KMS-11 (cell line): Measurements from ENCODE around the gene ADAMTS12.

ENCODE experiments used
- H2AFZ ChIP-seq: fragments of 200-600 bp; sonication (generic); 2 replicates; pipeline ENCODE4 v1.6.1; 2016; ENCODE audit warnings: antibody characterized with exemption, mixed run types, low read depth
- H3K27ac ChIP-seq: fragments of 200-600 bp; sonication (generic); 2 replicates; pipeline ENCODE4 v1.6.1; 2016; ENCODE audit warnings: mild to moderate bottlenecking, mixed run types
- H3K27me3 ChIP-seq: fragments of 200-600 bp; sonication (generic); 2 replicates; pipeline ENCODE4 v1.6.1; 2017; ENCODE audit warnings: mild to moderate bottlenecking, low read depth, mixed run types, moderate library complexity; ENCODE audit not compliant: insufficient read depth
- H3K36me3 ChIP-seq: fragments of 200-600 bp; sonication (generic); 2 replicates; pipeline ENCODE4 v1.6.1; 2017; ENCODE audit warnings: mild to moderate bottlenecking, mixed run types; ENCODE audit not compliant: insufficient read depth
- H3K4me1 ChIP-seq: fragments of 200-600 bp; sonication (generic); 2 replicates; pipeline ENCODE4 v1.6.1; 2016; ENCODE audit warnings: mild to moderate bottlenecking, low read depth, mixed run types; ENCODE audit not compliant: poor library complexity, severe bottlenecking
- H3K4me2 ChIP-seq: fragments of 200-600 bp; sonication (generic); 2 replicates; pipeline ENCODE4 v1.7.0; 2016; ENCODE audit warnings: mild to moderate bottlenecking, mixed run types
- H3K4me3 ChIP-seq: fragments of 200-600 bp; sonication (generic); IDR thresholded peaks from 2 replicates; pipeline ENCODE4 v1.6.1; 2017; ENCODE audit warnings: low read depth, low read length, mixed read lengths; ENCODE audit not compliant: insufficient read depth
- H3K79me2 ChIP-seq: fragments of 200-600 bp; sonication (generic); 2 replicates; pipeline ENCODE4 v1.6.1; 2016; ENCODE audit warnings: low read depth, mixed run types; ENCODE audit not compliant: insufficient read depth
- H3K9ac ChIP-seq: fragments of 200-600 bp; sonication (generic); 2 replicates; pipeline ENCODE4 v1.6.1; 2016; ENCODE audit warnings: mild to moderate bottlenecking, mixed run types
- H4K20me1 ChIP-seq: fragments of 200-600 bp; sonication (generic); 2 replicates; pipeline ENCODE4 v1.6.1; 2016; ENCODE audit warnings: mild to moderate bottlenecking, mixed run types; ENCODE audit not compliant: insufficient read depth
- CTCF ChIP-seq: fragments of 200-600 bp; sonication (generic); conservative IDR thresholded peaks from 2 replicates; pipeline ENCODE4 v1.6.1; 2017; ENCODE audit warnings: low read depth, mild to moderate bottlenecking, antibody characterized with exemption, low read length, moderate library complexity, mixed read lengths

The ADAMTS12 gene

GRCh38 chr5:33745101-33745770 lies 146.6 kb downstream of the ADAMTS12 start:
- H3K4me1 ChIP-seq: no peaks in the 10 kb centered on the region
- no peaks in the 10 kb centered on the region for H3K79me2 ChIP-seq
- H2AFZ ChIP-seq: no peak overlapping the region
- H3K27me3 ChIP-seq: no peaks in the 10 kb centered on the region
- no peak for TF ChIP-seq CTCF
- no peaks in the 10 kb centered on the region for H4K20me1 ChIP-seq
- H3K36me3 ChIP-seq: no peaks in the 10 kb centered on the region
- no peak overlapping the region for H3K4me2 ChIP-seq
- no peak overlapping the region for H3K27ac ChIP-seq
- no peak overlapping the region for H3K4me3 ChIP-seq
- no peak overlapping the region for H3K9ac ChIP-seq

- Histone ChIP-seq H4K20me1 (no peaks in the 10 kb centered on the region), H3K4me2 (no peak overlapping the region), H3K27ac (no peak overlapping the region), H3K79me2 (no peaks in the 10 kb centered on the region), H2AFZ (no peak overlapping the region), H3K9ac (no peak overlapping the region), H3K27me3 (no peaks in the 10 kb centered on the region), H3K4me1 (no peaks in the 10 kb centered on the region), H3K4me3 (no peak overlapping the region), H3K36me3 (no peaks in the 10 kb centered on the region)
- no peak for TF ChIP-seq CTCF
These were observed 148.7 kb downstream of the ADAMTS12 start for GRCh38 chr5:33743099-33743498.

- H3K4me3 ChIP-seq: no peak overlapping the region
- no peaks in the 10 kb centered on the region for H3K4me1 ChIP-seq
- no peak for TF ChIP-seq CTCF
- no peaks in the 10 kb centered on the region for H3K79me2 ChIP-seq
- no peak overlapping the region for H3K27ac ChIP-seq
- no peak overlapping the region for H3K9ac ChIP-seq
- no peaks in the 10 kb centered on the region for H4K20me1 ChIP-seq
- H3K36me3 ChIP-seq: no peaks in the 10 kb centered on the region
- H3K4me2 ChIP-seq: no peak overlapping the region
- H2AFZ ChIP-seq: no peak overlapping the region
- H3K27me3 ChIP-seq: no peaks in the 10 kb centered on the region
These were observed 149.6 kb downstream of the ADAMTS12 start for GRCh38 chr5:33742181-33742580.

- H3K27me3 ChIP-seq: no peaks in the 10 kb centered on the region
- no peaks in the 10 kb centered on the region for H3K79me2 ChIP-seq
- no peak overlapping the region for H3K4me3 ChIP-seq
- no peaks in the 10 kb centered on the region for H3K4me1 ChIP-seq
- H3K27ac ChIP-seq: no peak overlapping the region
- no peak for TF ChIP-seq CTCF
- H3K9ac ChIP-seq: no peak overlapping the region
- H2AFZ ChIP-seq: no peak overlapping the region
- H4K20me1 ChIP-seq: no peaks in the 10 kb centered on the region
- no peak overlapping the region for H3K4me2 ChIP-seq
- H3K36me3 ChIP-seq: no peaks in the 10 kb centered on the region
These were observed 152.8 kb downstream of the ADAMTS12 start for GRCh38 chr5:33738967-33739366.
